GM06990 (cell line): ENCODE results near the gene DAB2IP.

ENCODE experiments used
- DNase-seq: peaks from one replicate; pipeline ENCODE4 v3.0.0-alpha.2; 2011; ENCODE audit not compliant: insufficient read length; ENCODE audit errors: extremely low read depth
- H3K27me3 ChIP-seq: replicated peaks from 2 replicates; pipeline ENCODE4 v1.6.0; 2011; ENCODE audit warnings: low read length; ENCODE audit not compliant: control insufficient read depth, insufficient read depth
- H3K36me3 ChIP-seq: 2 replicates; pipeline ENCODE4 v1.5.1; 2011; ENCODE audit warnings: low read length; ENCODE audit not compliant: control insufficient read depth, insufficient read depth
- H3K4me3 ChIP-seq: replicated peaks from 2 replicates; pipeline ENCODE4 v1.5.1; 2011; ENCODE audit warnings: low read depth, mild to moderate bottlenecking, control low read depth, low read length
- CTCF ChIP-seq: IDR thresholded peaks from 2 replicates; pipeline ENCODE4 v1.5.1; 2011; ENCODE audit warnings: low read length, control low read depth, mild to moderate bottlenecking, inconsistent platforms; ENCODE audit not compliant: insufficient read depth, poor library complexity, severe bottlenecking

Gene DAB2IP

DNA sequence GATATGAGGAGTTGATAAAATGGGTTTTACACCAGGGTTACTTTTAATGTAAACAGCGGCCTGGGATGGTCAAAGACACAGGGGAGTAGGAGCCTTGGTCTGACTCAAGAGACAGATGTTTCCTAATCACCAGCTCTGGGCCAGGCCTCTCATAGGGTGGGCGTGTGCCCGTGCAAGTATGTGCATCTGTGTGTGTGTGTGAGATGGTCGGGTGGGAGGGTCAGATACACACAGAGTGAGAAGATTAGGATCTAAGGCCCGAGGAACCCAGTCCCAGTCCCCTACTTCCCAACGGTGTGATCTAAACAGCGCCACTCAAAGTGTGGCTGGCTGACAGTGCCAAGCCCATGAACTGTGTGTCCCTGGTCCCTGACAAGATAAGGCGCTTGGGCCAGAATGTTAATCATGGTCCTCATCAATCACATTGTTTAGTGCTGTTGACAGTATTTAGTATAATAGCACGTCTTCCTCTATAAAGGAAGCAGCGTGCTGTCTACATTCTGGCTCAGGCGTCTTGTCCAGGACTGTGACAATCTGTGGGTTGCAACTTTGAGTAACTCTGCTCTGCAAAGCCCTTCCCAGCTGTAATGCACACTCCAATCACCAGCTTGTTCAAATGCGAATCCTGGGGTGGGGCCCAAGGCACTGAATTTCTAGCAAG lies 173.7 kb downstream of the DAB2IP start:
- no peak for TF ChIP-seq CTCF
- DNase-seq: no peak
- Histone ChIP-seq H3K27me3 (peaks cover 2% of the 10 kb centered on the region; the same call in 1 of the 2 replicates), H3K36me3 (no peaks in the 10 kb centered on the region), H3K4me3 (no peak overlapping the region)

GRCh38 chr9:121826711-121827110 lies 175.3 kb downstream of the DAB2IP start:
- no peak overlapping the region for H3K4me3 ChIP-seq
- no peak for DNase-seq
- no peak for TF ChIP-seq CTCF
- H3K36me3 ChIP-seq: no peaks in the 10 kb centered on the region
- no peaks in the 10 kb centered on the region for H3K27me3 ChIP-seq

GRCh38 chr9:121827251-121827967 lies 176.0 kb downstream of the DAB2IP start:
- Histone ChIP-seq H3K27me3 (no peaks in the 10 kb centered on the region), H3K36me3 (no peaks in the 10 kb centered on the region), H3K4me3 (no peak overlapping the region)
- no peak for DNase-seq
- TF ChIP-seq CTCF: no peak

DNA sequence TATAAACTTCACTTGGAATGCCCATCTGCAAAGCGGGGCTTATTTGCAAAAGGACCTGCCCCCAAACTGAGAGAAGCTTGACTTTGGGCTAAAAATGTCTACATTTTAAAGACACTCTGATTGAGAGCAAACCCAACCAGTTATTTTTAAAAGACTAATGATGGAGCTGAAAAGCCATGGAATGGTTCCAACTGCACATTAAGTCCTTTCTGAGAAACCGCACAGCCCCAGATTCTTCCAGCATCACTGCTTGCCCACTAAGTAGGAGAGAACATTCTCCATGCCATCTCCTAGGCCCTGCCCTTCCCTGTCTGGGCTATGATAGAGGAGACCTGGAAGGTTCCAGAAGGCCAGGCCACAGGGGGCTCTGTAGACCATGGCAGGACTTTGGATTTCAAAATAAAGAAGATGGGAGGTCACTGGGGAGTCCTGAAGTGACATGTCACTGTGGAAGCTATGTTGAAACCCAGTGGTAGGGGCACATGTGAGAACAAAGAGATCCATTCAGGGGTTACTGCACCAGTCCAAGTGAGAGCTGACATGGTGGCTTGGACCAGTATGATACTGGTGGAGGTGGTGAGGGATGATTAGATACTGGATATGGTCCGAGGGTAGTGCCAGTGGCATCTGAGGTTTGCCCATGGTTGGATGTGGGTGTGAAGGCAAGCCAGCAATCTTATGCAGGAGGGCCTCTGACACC lies 179.2 kb downstream of the DAB2IP start:
- no peak for DNase-seq
- H3K4me3 ChIP-seq: no peak overlapping the region
- TF ChIP-seq CTCF: no peak
- no peaks in the 10 kb centered on the region for H3K36me3 ChIP-seq
- no peaks in the 10 kb centered on the region for H3K27me3 ChIP-seq

GRCh38 chr9:121831869-121832268 lies 180.4 kb downstream of the DAB2IP start:
- TF ChIP-seq CTCF: no peak
- no peak for DNase-seq
- Histone ChIP-seq H3K4me3 (no peak overlapping the region), H3K36me3 (no peaks in the 10 kb centered on the region; the same call in 1 of the 2 replicates), H3K27me3 (no peaks in the 10 kb centered on the region; the same call in 1 of the 2 replicates)
